Measurements from ENCODE around the gene DNM3.

DNA sequence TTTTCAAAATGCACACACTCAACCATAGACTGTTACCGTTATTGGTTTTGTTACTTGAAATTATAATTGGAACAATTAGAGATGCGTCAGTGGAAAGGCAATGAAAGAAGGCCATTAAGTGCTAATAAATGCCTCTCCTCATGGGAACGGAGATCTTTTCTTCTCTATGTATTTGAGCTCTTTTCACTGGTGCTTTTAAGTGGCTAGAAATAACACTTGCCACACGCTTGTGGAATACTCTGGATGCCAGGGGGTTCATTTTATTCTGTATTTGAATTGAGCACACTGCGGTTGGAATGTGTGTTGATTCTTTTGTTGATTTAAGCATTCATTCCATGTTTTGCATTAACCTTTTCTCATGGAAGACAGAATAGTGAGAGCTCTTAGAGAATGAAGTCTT lies 68.4 kb downstream of the DNM3 start:
- TF ChIP-seq EZH2 (optimal IDR thresholded peaks at IDR 0.05; ENCODE audit: low read depth, low read length), result no peak
- TF ChIP-seq, protein P1, sequence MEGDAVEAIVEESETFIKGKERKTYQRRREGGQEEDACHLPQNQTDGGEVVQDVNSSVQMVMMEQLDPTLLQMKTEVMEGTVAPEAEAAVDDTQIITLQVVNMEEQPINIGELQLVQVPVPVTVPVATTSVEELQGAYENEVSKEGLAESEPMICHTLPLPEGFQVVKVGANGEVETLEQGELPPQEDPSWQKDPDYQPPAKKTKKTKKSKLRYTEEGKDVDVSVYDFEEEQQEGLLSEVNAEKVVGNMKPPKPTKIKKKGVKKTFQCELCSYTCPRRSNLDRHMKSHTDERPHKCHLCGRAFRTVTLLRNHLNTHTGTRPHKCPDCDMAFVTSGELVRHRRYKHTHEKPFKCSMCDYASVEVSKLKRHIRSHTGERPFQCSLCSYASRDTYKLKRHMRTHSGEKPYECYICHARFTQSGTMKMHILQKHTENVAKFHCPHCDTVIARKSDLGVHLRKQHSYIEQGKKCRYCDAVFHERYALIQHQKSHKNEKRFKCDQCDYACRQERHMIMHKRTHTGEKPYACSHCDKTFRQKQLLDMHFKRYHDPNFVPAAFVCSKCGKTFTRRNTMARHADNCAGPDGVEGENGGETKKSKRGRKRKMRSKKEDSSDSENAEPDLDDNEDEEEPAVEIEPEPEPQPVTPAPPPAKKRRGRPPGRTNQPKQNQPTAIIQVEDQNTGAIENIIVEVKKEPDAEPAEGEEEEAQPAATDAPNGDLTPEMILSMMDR (IDR thresholded peaks at IDR 0.05; ENCODE audit: low read length), result no peak
